BE2C (cell line): ENCODE results near the gene CFDP1.

Source experiments
- DNase-seq: peaks from one replicate; pipeline ENCODE4 v3.0.0-alpha.2; 2020
- H3K27me3 ChIP-seq: fragments of 250-450 bp; sonication (Bioruptor Pico); 2 replicates; pipeline ENCODE4 v1.5.1; 2020; ENCODE audit warnings: mild to moderate bottlenecking
- H3K36me3 ChIP-seq: fragments of 250-450 bp; sonication (Bioruptor Pico); 2 replicates; pipeline ENCODE4 v1.5.1; 2020; ENCODE audit warnings: mild to moderate bottlenecking
- H3K4me1 ChIP-seq: fragments of 250-450 bp; sonication (Bioruptor Pico); 2 replicates; pipeline ENCODE4 v1.5.1; 2020
- H3K4me3 ChIP-seq: 2 replicates; pipeline ENCODE4 v1.5.1; 2011; ENCODE audit warnings: low read depth, low read length
- H3K9me3 ChIP-seq: fragments of 250-450 bp; sonication (Bioruptor Pico); 2 replicates; pipeline ENCODE4 v1.5.1; 2020
- CTCF ChIP-seq: IDR thresholded peaks from 2 replicates; pipeline ENCODE4 v1.5.1; 2012; ENCODE audit warnings: mild to moderate bottlenecking, low read depth, low read length

The CFDP1 gene

DNA sequence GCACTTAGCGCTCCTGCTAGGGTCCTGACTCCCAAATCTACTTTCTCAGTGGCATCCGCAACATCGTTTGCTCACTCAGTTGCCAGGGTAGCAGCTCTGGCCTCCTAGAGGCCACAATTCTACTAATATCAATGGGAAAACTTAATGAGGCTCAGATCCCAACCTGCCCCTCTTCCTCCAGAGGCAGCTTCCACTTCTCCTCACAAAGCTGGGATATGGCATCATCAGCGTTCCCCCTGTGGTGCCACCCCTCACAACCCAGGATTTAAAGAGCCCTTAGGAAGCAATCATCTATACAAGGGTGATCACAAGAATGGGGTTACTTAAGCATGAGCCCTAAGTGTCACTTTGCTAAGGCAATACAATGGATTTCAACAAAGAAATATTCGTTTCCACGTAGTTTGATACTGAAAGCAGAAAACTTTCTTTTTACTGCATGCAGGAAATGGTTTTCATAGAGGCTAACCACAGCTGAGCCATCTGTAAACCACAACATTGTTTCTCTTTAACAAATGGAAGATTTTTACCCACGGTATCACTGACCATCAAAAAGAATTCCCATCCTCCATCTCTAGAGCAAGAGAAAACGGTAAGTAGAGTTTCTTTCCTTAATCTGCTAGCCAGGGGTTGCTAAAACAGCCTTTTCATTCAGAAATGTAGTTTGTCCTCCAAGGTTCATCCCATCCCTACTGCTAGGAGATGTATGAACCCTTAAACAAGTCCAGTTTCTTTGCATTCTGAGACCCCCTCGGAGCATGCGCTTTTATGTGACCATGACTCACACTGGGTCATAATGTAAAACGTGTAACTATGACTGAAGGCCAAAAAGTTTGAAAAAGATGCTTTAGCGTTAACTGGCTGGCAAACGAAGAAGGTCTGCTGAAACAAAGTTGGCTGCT lies 113.5 kb downstream of the CFDP1 start:
- Histone ChIP-seq H3K4me1 (no peaks in the 10 kb centered on the region), H3K27me3 (no peaks in the 10 kb centered on the region), H3K4me3 (no peak overlapping the region), H3K36me3 (no peaks in the 10 kb centered on the region), H3K9me3 (no peaks in the 10 kb centered on the region)
- TF ChIP-seq CTCF = no peak
- DNase-seq = no peak

GRCh38 chr16:75318737-75319136 lies 114.6 kb downstream of the CFDP1 start:
- no peak for DNase-seq
- Histone ChIP-seq H3K4me1 (no peaks in the 10 kb centered on the region), H3K4me3 (no peak overlapping the region), H3K36me3 (no peaks in the 10 kb centered on the region), H3K27me3 (no peaks in the 10 kb centered on the region), H3K9me3 (no peaks in the 10 kb centered on the region)
- no peak for TF ChIP-seq CTCF

GRCh38 chr16:75317532-75317931 lies 115.8 kb downstream of the CFDP1 start:
- H3K4me3 ChIP-seq = no peak overlapping the region
- H3K4me1 ChIP-seq = no peaks in the 10 kb centered on the region
- TF ChIP-seq CTCF = no peak
- no peak for DNase-seq
- H3K27me3 ChIP-seq = no peaks in the 10 kb centered on the region
- H3K36me3 ChIP-seq = no peaks in the 10 kb centered on the region
- no peaks in the 10 kb centered on the region for H3K9me3 ChIP-seq

- no peak for DNase-seq
- H3K4me3 ChIP-seq = no peak overlapping the region
- no peak for TF ChIP-seq CTCF
- H3K4me1 ChIP-seq = no peaks in the 10 kb centered on the region
- no peaks in the 10 kb centered on the region for H3K36me3 ChIP-seq
- H3K27me3 ChIP-seq = no peaks in the 10 kb centered on the region
- H3K9me3 ChIP-seq = no peaks in the 10 kb centered on the region
Measured at GRCh38 chr16:75317101-75317522, 116.2 kb downstream of the CFDP1 start.

DNA sequence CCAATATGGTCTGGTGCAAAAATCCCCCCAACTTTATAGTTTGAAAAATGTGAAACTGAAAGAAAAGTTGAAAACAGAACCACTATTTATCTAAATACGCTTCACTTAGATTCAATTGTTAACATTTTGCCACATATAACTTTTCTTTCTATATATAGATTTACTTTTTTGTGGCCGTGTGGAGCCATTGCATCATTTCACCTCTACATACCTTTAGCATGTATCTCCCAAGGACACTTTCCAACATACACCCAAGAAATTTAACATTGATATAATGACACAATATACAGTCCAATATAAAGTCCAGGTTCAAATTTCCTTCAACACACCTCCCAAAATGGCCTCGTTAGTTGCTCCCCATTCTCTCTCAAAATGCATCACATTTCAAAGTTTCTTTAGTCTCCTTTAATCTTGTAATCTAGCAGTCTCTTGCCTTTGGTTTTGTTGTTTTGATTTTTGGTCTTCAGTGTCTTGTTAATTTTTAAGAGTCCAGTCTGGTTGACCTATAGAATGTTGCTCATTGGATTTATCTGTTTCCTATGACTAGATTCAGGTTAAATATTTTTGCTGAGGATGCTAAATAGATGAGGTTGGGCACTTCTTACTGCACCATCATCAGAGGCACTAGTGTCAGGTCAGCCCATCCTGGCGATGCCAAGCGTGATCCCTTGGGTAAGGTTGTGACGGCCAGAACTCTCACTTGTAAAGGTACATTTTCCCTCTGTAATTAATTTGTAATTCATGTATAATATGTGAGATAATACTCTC lies 117.6 kb downstream of the CFDP1 start:
- Histone ChIP-seq H3K9me3 (no peaks in the 10 kb centered on the region), H3K27me3 (no peaks in the 10 kb centered on the region), H3K36me3 (no peaks in the 10 kb centered on the region), H3K4me1 (no peaks in the 10 kb centered on the region), H3K4me3 (no peak overlapping the region)
- DNase-seq = no peak
- TF ChIP-seq CTCF = no peak

DNA sequence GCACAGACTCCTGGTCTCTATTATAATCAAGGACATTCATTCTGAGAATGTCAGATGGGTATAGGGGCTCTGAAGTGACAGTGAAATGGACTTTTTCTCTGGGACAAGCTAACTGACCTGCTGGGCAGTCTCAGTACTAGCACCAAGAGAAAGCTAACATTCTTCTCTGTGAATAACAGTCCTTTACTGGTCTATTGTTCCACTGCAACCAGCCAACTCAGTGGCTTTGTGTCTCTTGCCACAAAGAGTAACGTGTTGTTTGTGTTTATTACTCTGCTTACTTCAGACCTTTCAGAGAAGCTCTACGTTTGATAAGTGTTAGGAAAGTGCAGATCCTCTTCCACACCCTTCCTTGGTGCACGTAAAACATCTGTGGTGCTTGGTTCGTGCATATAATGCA lies 120.4 kb downstream of the CFDP1 start:
- TF ChIP-seq CTCF = no peak

More for the DNA sequence above, 120.4 kb downstream of the CFDP1 start:
- no peak for DNase-seq
- Histone ChIP-seq H3K27me3 (no peaks in the 10 kb centered on the region), H3K9me3 (no peaks in the 10 kb centered on the region), H3K36me3 (no peaks in the 10 kb centered on the region), H3K4me3 (no peak overlapping the region), H3K4me1 (no peaks in the 10 kb centered on the region)
